ENCODE results near the gene DDC. TPM values are rescaled to one million over a fixed set of nuclear protein-coding genes. Genes with fewer than 3 reads are reported as not detected.

The DDC gene
- total and polyA plus RNA-seq, 4 donors, result 27.2 to 74.9 (median 58.6) TPM

- Histone ChIP-seq H3K4me3 (ENCODE audit: low read depth in 1 of 3, low read length in 3 of 3) (no peak overlapping the region), H3K27me3 (ENCODE audit: control insufficient read depth in 4 of 4, insufficient read depth in 4 of 4, low read length in 3 of 4) (no peaks in the 10 kb centered on the region), H3K36me3 (ENCODE audit: control insufficient read depth in 4 of 4, insufficient read depth in 3 of 4, low read depth in 1 of 4, low read length in 3 of 4) (peaks cover 0 to 22% (median 15%) of the 10 kb centered on the region in 4 donors), H3K4me1 (ENCODE audit: control insufficient read depth in 4 of 4, insufficient read depth in 4 of 4, low read length in 3 of 4) (no peaks in the 10 kb centered on the region), H3K9ac (ENCODE audit: low read depth in 1 of 2, low read length in 2 of 2) (no peak overlapping the region), H3K27ac (ENCODE audit: low read depth in 1 of 2, low read length in 2 of 2) (no peak overlapping the region), H3K9me3 (ENCODE audit: control insufficient read depth in 4 of 4, low read length in 3 of 4) (no peaks in the 10 kb centered on the region)
- no peak for DNase-seq (ENCODE audit: low spot score)
- TF ChIP-seq MAX (IDR thresholded peaks at IDR 0.05), result no peak
- TF ChIP-seq YY1 (IDR thresholded peaks at IDR 0.05), result no peak
- no peak for TF ChIP-seq CTCF (IDR thresholded peaks at IDR 0.05; ENCODE audit: low read depth, low read length, missing input control)
- no peak for TF ChIP-seq TAF1 (conservative IDR thresholded peaks at IDR 0.05)
- TF ChIP-seq SP1 (IDR thresholded peaks at IDR 0.05), result no peak
- TF ChIP-seq EGR1 (IDR thresholded peaks at IDR 0.05; ENCODE audit: low read depth in 2 of 2), result no peak
- TF ChIP-seq ATF3 (IDR thresholded peaks at IDR 0.05), result no peak
- no peak for TF ChIP-seq HNF4G (IDR thresholded peaks at IDR 0.05)
- no peak for TF ChIP-seq RAD21 (IDR thresholded peaks at IDR 0.05)
- TF ChIP-seq ZBTB33 (IDR thresholded peaks at IDR 0.05), result no peak
- no peak for TF ChIP-seq JUND (IDR thresholded peaks at IDR 0.05)
- no peak for TF ChIP-seq RXRA (IDR thresholded peaks at IDR 0.05)
- no peak for TF ChIP-seq REST (IDR thresholded peaks at IDR 0.05)
- TF ChIP-seq FOXA2 (IDR thresholded peaks at IDR 0.05), result no peak
- 94% methylated on average over 5 of the region's 5 CpGs for WGBS
These were observed 25.9 kb upstream of the DDC start for GRCh38 chr7:50591098-50591479.

- Histone ChIP-seq H3K9me3 (ENCODE audit: control insufficient read depth in 4 of 4, low read length in 3 of 4) (no peaks in the 10 kb centered on the region), H3K9ac (ENCODE audit: low read depth in 1 of 2, low read length in 2 of 2) (no peak overlapping the region), H3K27me3 (ENCODE audit: control insufficient read depth in 4 of 4, insufficient read depth in 4 of 4, low read length in 3 of 4) (no peaks in the 10 kb centered on the region), H3K27ac (ENCODE audit: low read depth in 1 of 2, low read length in 2 of 2) (no peak overlapping the region), H3K4me3 (ENCODE audit: low read depth in 1 of 3, low read length in 3 of 3) (no peak overlapping the region), H3K36me3 (ENCODE audit: control insufficient read depth in 4 of 4, insufficient read depth in 3 of 4, low read depth in 1 of 4, low read length in 3 of 4) (peaks cover 0 to 22% (median 14%) of the 10 kb centered on the region in 4 donors), H3K4me1 (ENCODE audit: control insufficient read depth in 4 of 4, insufficient read depth in 4 of 4, low read length in 3 of 4) (no peaks in the 10 kb centered on the region)
- DNase-seq (ENCODE audit: low spot score), result no peak
- WGBS, result 96% methylated on average over 13 of the region's 13 CpGs
- TF ChIP-seq REST (IDR thresholded peaks at IDR 0.05) (no peak), EGR1 (IDR thresholded peaks at IDR 0.05; ENCODE audit: low read depth in 2 of 2) (no peak), TAF1 (conservative IDR thresholded peaks at IDR 0.05) (no peak), FOXA1 (IDR thresholded peaks at IDR 0.05) (no peak), CTCF (IDR thresholded peaks at IDR 0.05; ENCODE audit: low read depth, low read length, missing input control) (no peak), RXRA (IDR thresholded peaks at IDR 0.05) (no peak), JUND (IDR thresholded peaks at IDR 0.05) (no peak), MAX (IDR thresholded peaks at IDR 0.05) (no peak), YY1 (IDR thresholded peaks at IDR 0.05) (no peak), SP1 (IDR thresholded peaks at IDR 0.05) (no peak), ATF3 (IDR thresholded peaks at IDR 0.05) (no peak), NR2F2 (IDR thresholded peaks at IDR 0.05) (no peak), FOXA2 (IDR thresholded peaks at IDR 0.05) (no peak), RAD21 (IDR thresholded peaks at IDR 0.05) (no peak)
These were observed 25.3 kb upstream of the DDC start for GRCh38 chr7:50590535-50590934.
